ENCODE measurements around the gene CCNDBP1. TPM values are rescaled to one million over a fixed set of nuclear protein-coding genes. Genes with fewer than 3 reads are reported as not detected.
"Not testable (repeated sequence)": the region's sequence is repeated elsewhere in the genome, so short reads cannot be mapped to it uniquely, and the experiment has no call there.

The CCNDBP1 gene
- 151 and 157 TPM in 2 replicates for total RNA-seq

- DNase-seq: peak; percentile 69
Measured at GRCh38 chr15:43185157-43186002, at the start of gene CCNDBP1. Gene CCNDBP1 (plus strand): TSS chr15:43185403. CDS start chr15:43185499, 96 bp downstream.

- DNase-seq: no peak
Measured at GRCh38 chr15:43143203-43143941, 41.8 kb upstream of the CCNDBP1 start.

GRCh38 chr15:43144512-43144911 lies 40.7 kb upstream of the CCNDBP1 start:
- no peak for DNase-seq

GRCh38 chr15:43146184-43146583 lies 39.0 kb upstream of the CCNDBP1 start:
- no peak for DNase-seq

GRCh38 chr15:43150191-43150929 lies 34.8 kb upstream of the CCNDBP1 start:
- peak; percentile 62 for DNase-seq

- DNase-seq: no peak
Measured at GRCh38 chr15:43151688-43152087, 33.5 kb upstream of the CCNDBP1 start.

GRCh38 chr15:43153269-43153668 lies 31.9 kb upstream of the CCNDBP1 start:
- DNase-seq: no peak

- DNase-seq: no peak
Measured at GRCh38 chr15:43165801-43166325, 19.3 kb upstream of the CCNDBP1 start.

GRCh38 chr15:43167261-43167660 lies 17.9 kb upstream of the CCNDBP1 start:
- DNase-seq: not testable (repeated sequence)

- no peak for DNase-seq
Measured at GRCh38 chr15:43168192-43169107, 16.8 kb upstream of the CCNDBP1 start.

GRCh38 chr15:43169888-43170287 lies 15.3 kb upstream of the CCNDBP1 start:
- DNase-seq: no peak

- DNase-seq: not testable (repeated sequence)
Measured at GRCh38 chr15:43175656-43176309, 9.4 kb upstream of the CCNDBP1 start.

GRCh38 chr15:43177147-43177546 lies 8.1 kb upstream of the CCNDBP1 start:
- not testable (repeated sequence) for DNase-seq

GRCh38 chr15:43183270-43183669 lies 1.9 kb upstream of the CCNDBP1 start:
- DNase-seq: no peak

- DNase-seq: no peak
Measured at GRCh38 chr15:43184407-43185124, 637 bp upstream of the CCNDBP1 start.

GRCh38 chr15:43186003-43186353 lies 775 bp downstream of the CCNDBP1 start:
- peak; percentile 25 for DNase-seq

GRCh38 chr15:43187544-43188155 lies 2.4 kb downstream of the CCNDBP1 start:
- DNase-seq: peak; percentile 78

GRCh38 chr15:43189296-43189695 lies 4.1 kb downstream of the CCNDBP1 start:
- DNase-seq: peak; percentile 63

- peak; percentile 94 for DNase-seq
Measured at GRCh38 chr15:43190178-43190577, 5.0 kb downstream of the CCNDBP1 start.

- DNase-seq: no peak
Measured at GRCh38 chr15:43193710-43194109, 8.5 kb downstream of the CCNDBP1 start.

All from dermis blood vessel endothelial cell (primary cell).